Gastrocnemius medialis (tissue), 4 donors: ENCODE data around the gene FARP1. TPM values are rescaled to one million over a fixed set of nuclear protein-coding genes. Genes with fewer than 3 reads are reported as not detected.

Source experiments
- ATAC-seq, 2 donors: fragments of 150-250 bp; one replicate each; pipeline ENCODE4 v1.9.1; 2016
- DNase-seq, 2 donors: peaks; one replicate each; pipeline ENCODE4 v3.0.0-alpha.2; 2019
- H3K27ac ChIP-seq, 4 donors: fragments of 200-600 bp; sonication (generic); 1 replicate in 1 of 4; 2 replicates in 3 of 4; pipeline ENCODE4 v1.5.1; 2016 to 2018; ENCODE audit warnings: mild to moderate bottlenecking in 2 of 4, moderate library complexity in 1 of 4
- H3K27me3 ChIP-seq, 3 donors: fragments of 200-600 bp; sonication (generic) in 2 of 3; 1 replicate in 1 of 3; 2 replicates in 2 of 3; pipeline versions ENCODE4 v1.5.1 to v1.6.0; 2016 to 2019; ENCODE audit warnings: mild to moderate bottlenecking in 1 of 3, moderate library complexity in 1 of 3
- H3K36me3 ChIP-seq, 2 donors: fragments of 200-600 bp; sonication (generic) in 1 of 2; one replicate each; pipeline ENCODE4 v1.5.1; 2017 to 2018
- H3K4me1 ChIP-seq, 2 donors: fragments of 200-600 bp; sonication (generic) in 1 of 2; one replicate each; pipeline ENCODE4 v1.5.1; 2016 to 2017; ENCODE audit warnings: mild to moderate bottlenecking in 2 of 2
- H3K4me3 ChIP-seq, 4 donors: fragments of 200-600 bp; sonication (generic) in 3 of 4; 1 replicate in 1 of 4; 2 replicates in 3 of 4; pipeline ENCODE4 v1.5.1; 2016 to 2019; ENCODE audit warnings: mild to moderate bottlenecking in 2 of 4
- H3K9me3 ChIP-seq, 3 donors: fragments of 200-600 bp; sonication (generic) in 2 of 3; 1 replicate in 1 of 3; 2 replicates in 2 of 3; pipeline ENCODE4 v1.5.1; 2016 to 2019
- POLR2A ChIP-seq, 2 donors: fragments of 450-650 bp; IDR thresholded peaks; one replicate each; pipeline ENCODE4 v1.6.1; 2017; ENCODE audit warnings: antibody characterized with exemption in 2 of 2, mild to moderate bottlenecking in 2 of 2, moderate library complexity in 2 of 2
- in situ Hi-C, 4 donors: fragments of 200-750 bp; cut with MboI; loops; one replicate each; pipeline versions ENCODE4 v1.15.0 to v1.8.0; 2017; ENCODE audit warnings: low sequenced_read_pairs in 4 of 4
- intact Hi-C: fragments of 100-400 bp; cut with DNase I; formaldehyde crosslinking; loops from one replicate; pipeline ENCODE4 v1.15.1; 2023; ENCODE audit warnings: low total_unique reads
- total RNA-seq, 4 donors: library from RNA; depleted of rRNA; stranded (reverse); fragments of >200 nt; gene quantifications; one replicate each; pipeline versions ENCODE4 v1.1.0 to v1.2.3, GENCODE V29; 2016
- TF ChIP-seq, protein P1 (sequence below), 5 experiments: fragments of 450-650 bp in 3 of 5; fragments of 200-600 bp in 2 of 5; sonication (generic) in 2 of 5; IDR thresholded peaks in 4 of 5; conservative IDR thresholded peaks in 1 of 5; 1 replicate in 4 of 5; 2 replicates in 1 of 5; pipeline ENCODE4 v1.5.1; 2016 to 2019; ENCODE audit warnings: antibody characterized with exemption in 5 of 5, mild to moderate bottlenecking in 3 of 5, moderate library complexity in 3 of 5

FARP1 gene
- total RNA-seq, 4 donors from 2014 or later: 3.5 to 9.8 (median 4.9) TPM

DNA sequence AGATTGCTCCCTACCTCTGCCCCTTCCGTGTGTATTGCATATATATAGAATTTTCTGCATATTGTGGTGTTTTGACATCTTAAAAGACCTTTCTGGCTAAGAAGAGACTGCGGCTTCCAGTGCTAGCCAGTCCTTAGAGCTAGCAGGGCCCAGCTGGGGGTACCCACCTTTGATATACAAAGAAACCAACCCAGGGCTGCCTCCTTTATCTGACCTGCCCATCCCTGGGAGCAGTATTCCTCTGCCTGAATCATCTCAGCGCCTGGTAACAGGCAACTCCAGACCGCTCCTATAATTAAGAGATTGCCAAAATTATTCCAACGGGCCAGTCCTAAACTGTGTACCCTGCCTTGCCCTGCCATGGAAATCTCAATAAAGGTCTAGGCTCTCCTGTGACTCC is 220.4 kb downstream of the FARP1 start:
- intact Hi-C loops (no loop called here), in situ Hi-C loops (no loop called here)
- Histone ChIP-seq H3K4me3 (no peak overlapping the region), H3K27ac (no peak overlapping the region), H3K4me1 (no peaks in the 10 kb centered on the region), H3K36me3 (no peaks in the 10 kb centered on the region), H3K9me3 (no peaks in the 10 kb centered on the region), H3K27me3 (no peaks in the 10 kb centered on the region)
- TF ChIP-seq POLR2A (IDR thresholded peaks at IDR 0.05): no peak
- TF ChIP-seq, protein P1, sequence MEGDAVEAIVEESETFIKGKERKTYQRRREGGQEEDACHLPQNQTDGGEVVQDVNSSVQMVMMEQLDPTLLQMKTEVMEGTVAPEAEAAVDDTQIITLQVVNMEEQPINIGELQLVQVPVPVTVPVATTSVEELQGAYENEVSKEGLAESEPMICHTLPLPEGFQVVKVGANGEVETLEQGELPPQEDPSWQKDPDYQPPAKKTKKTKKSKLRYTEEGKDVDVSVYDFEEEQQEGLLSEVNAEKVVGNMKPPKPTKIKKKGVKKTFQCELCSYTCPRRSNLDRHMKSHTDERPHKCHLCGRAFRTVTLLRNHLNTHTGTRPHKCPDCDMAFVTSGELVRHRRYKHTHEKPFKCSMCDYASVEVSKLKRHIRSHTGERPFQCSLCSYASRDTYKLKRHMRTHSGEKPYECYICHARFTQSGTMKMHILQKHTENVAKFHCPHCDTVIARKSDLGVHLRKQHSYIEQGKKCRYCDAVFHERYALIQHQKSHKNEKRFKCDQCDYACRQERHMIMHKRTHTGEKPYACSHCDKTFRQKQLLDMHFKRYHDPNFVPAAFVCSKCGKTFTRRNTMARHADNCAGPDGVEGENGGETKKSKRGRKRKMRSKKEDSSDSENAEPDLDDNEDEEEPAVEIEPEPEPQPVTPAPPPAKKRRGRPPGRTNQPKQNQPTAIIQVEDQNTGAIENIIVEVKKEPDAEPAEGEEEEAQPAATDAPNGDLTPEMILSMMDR (IDR thresholded peaks at IDR 0.05 in 4 of 5, conservative IDR thresholded peaks at IDR 0.05 in 1 of 5): no peak
- DNase-seq: no peak
- no peak for ATAC-seq

DNA sequence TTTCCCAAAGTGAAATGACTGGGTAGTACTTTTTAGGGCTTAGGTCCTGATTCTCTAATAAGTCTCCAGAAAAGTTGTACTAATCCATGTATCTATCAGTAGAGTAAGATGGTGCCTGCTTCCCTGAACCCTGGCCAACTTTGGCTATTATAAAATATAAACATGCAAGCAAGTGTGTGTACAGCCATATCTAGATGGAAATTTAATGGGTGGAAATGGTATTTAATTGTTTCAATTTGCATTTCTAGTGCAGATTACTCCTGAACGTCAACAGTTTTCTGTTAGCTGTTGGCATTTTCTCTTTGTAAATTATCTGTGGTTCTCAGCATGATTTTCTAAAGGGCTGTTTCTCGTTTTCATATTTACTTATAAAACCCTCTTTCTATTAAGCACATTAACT is 221.3 kb downstream of the FARP1 start:
- ATAC-seq (no peak), DNase-seq (no peak)
- H3K27me3 ChIP-seq: no peaks in the 10 kb centered on the region
- no peaks in the 10 kb centered on the region for H3K4me1 ChIP-seq
- in situ Hi-C loops (no loop called here), intact Hi-C loops (no loop called here)
- H3K36me3 ChIP-seq: no peaks in the 10 kb centered on the region
- no peaks in the 10 kb centered on the region for H3K9me3 ChIP-seq
- no peak overlapping the region for H3K4me3 ChIP-seq
- no peak for TF ChIP-seq POLR2A (IDR thresholded peaks at IDR 0.05)
- TF ChIP-seq, protein P1 (IDR thresholded peaks at IDR 0.05 in 4 of 5, conservative IDR thresholded peaks at IDR 0.05 in 1 of 5): no peak
- no peak overlapping the region for H3K27ac ChIP-seq

DNA sequence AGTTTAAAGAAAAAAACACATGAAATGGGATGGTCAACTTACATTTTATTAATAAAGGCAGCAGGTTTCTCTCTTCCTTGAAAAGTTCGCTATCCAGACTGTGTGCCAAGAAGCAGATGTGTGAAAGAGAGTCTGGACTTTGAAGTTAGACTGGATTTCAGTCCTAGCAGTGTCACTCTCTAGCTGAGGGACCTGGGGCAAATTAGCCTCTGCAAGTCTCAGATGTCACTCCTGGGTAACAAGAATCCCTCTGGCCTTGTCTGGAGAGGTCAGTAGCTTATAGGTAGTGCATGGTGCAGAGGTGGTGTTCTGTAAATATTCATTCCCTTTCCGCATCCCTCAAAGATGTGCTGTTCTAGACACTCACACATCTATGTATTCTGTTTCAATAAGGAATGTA is 221.8 kb downstream of the FARP1 start:
- H3K27ac ChIP-seq: no peak overlapping the region
- ATAC-seq (no peak), DNase-seq (no peak)
- in situ Hi-C loops: no loop called here
- H3K9me3 ChIP-seq: no peaks in the 10 kb centered on the region
- H3K4me3 ChIP-seq: no peak overlapping the region
- intact Hi-C loops: no loop called here
- TF ChIP-seq, protein P1 (IDR thresholded peaks at IDR 0.05 in 4 of 5, conservative IDR thresholded peaks at IDR 0.05 in 1 of 5): no peak
- no peak for TF ChIP-seq POLR2A (IDR thresholded peaks at IDR 0.05)
- H3K36me3 ChIP-seq: no peaks in the 10 kb centered on the region
- H3K27me3 ChIP-seq: no peaks in the 10 kb centered on the region
- H3K4me1 ChIP-seq: no peaks in the 10 kb centered on the region

DNA sequence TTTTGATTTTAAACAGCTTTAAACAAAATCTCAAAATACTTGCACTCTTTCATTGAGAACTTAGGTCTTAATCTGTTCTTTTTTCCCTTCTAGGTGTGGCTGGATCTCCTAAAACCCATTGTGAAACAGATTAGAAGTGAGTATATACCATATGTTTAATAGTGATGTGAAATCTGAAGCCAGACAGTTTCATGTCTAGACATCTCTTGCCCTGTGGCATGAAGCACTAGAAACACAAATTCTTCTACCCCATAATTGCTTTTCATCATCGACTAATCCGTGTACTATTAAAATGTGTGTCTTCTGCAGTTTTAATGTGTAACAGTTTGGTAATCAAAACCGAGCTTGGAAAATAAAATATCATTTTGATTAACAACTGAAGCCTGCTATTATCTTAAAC is 222.4 kb downstream of the FARP1 start:
- TF ChIP-seq, protein P1 (IDR thresholded peaks at IDR 0.05 in 4 of 5, conservative IDR thresholded peaks at IDR 0.05 in 1 of 5): no peak
- H3K27ac ChIP-seq: no peak overlapping the region
- no peaks in the 10 kb centered on the region for H3K4me1 ChIP-seq
- no peaks in the 10 kb centered on the region for H3K9me3 ChIP-seq
- H3K27me3 ChIP-seq: no peaks in the 10 kb centered on the region
- no peaks in the 10 kb centered on the region for H3K36me3 ChIP-seq
- intact Hi-C loops (no loop called here), in situ Hi-C loops (no loop called here)
- ATAC-seq (no peak), DNase-seq (no peak)
- H3K4me3 ChIP-seq: no peak overlapping the region

DNA sequence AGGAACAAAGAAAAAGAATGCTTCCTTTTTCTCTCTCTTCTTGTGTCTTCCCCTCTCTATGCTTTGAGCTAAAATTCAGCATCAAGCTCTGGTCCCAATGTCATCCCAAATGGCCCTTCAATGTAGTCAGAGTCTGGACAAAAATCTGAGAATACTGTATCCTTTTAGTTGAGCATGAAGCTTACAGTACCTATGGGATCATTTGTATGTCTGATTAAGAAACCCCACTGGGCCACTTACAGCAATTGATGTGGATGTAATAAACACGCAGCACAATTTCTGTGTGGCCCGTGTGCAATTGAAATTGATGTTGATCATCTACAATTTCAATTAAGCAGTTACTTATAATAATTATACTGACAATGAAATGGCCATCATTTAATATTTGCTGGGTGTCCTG is 223.1 kb downstream of the FARP1 start:
- peaks cover 4 to 5% of the 10 kb centered on the region in 2 donors for H3K4me1 ChIP-seq
- H3K36me3 ChIP-seq: no peaks in the 10 kb centered on the region
- H3K27me3 ChIP-seq: no peaks in the 10 kb centered on the region
- in situ Hi-C loops (no loop called here), intact Hi-C loops (no loop called here)
- no peak for ATAC-seq
- DNase-seq: no peak
- no peak overlapping the region for H3K4me3 ChIP-seq
- no peaks in the 10 kb centered on the region for H3K9me3 ChIP-seq
- TF ChIP-seq, protein P1 (IDR thresholded peaks at IDR 0.05 in 4 of 5, conservative IDR thresholded peaks at IDR 0.05 in 1 of 5): no peak
- H3K27ac ChIP-seq: no peak overlapping the region
